ENCODE measurements around the gene PDE6G.

PDE6G gene

DNA sequence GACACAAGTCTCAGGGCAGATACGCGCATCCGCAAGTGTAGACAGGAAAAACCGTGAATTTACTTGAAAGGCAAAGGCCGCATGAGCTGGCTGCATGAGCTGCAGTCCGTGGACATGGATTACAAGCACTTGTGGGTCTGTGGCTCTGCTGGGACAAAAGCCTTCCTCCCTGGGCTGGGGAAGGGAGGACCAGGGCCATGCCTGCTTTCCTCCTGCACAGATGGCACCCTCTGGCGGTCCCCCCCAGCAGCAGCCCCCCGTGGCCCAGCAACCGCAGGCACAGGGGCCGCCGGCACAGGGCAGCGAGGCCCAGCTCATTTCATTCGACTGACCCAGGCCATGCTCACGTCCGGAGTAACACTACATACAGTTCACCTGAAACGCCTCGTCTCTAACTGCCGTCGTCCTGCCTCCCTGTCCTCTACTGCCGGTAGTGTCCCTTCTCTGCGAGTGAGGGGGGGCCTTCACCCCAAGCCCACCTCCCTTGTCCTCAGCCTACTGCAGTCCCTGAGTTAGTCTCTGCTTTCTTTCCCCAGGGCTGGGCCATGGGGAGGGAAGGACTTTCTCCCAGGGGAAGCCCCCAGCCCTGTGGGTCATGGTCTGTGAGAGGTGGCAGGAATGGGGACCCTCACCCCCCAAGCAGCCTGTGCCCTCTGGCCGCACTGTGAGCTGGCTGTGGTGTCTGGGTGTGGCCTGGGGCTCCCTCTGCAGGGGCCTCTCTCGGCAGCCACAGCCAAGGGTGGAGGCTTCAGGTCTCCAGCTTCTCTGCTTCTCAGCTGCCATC, 45.1 kb upstream of the PDE6G start:
- TF ChIP-seq FOXM1 (IDR thresholded peaks at IDR 0.05; ENCODE audit: borderline replicate concordance, low read depth): no peak
- TF ChIP-seq REST (IDR thresholded peaks at IDR 0.05; ENCODE audit: low read depth): no peak
- TF ChIP-seq CREB1 (IDR thresholded peaks at IDR 0.05; ENCODE audit: low read depth): no peak
- TF ChIP-seq EGR1 (IDR thresholded peaks at IDR 0.05): no peak
- no peak for TF ChIP-seq TCF12 (IDR thresholded peaks at IDR 0.05; ENCODE audit: low read depth)
- TF ChIP-seq CEBPB (IDR thresholded peaks at IDR 0.05): no peak
- TF ChIP-seq MAX (IDR thresholded peaks at IDR 0.05): no peak

GRCh38 chr17:81700353-81701287, 44.3 kb upstream of the PDE6G start:
- TF ChIP-seq TAF1 (IDR thresholded peaks at IDR 0.05; ENCODE audit: low read depth) (no peak), TEAD4 (IDR thresholded peaks at IDR 0.05) (no peak), RAD21 (IDR thresholded peaks at IDR 0.05; ENCODE audit: low read depth) (no peak), EGR1 (IDR thresholded peaks at IDR 0.05) (no peak), EP300 (IDR thresholded peaks at IDR 0.05; ENCODE audit: borderline replicate concordance) (no peak), NFIC (IDR thresholded peaks at IDR 0.05) (no peak), CEBPB (IDR thresholded peaks at IDR 0.05) (no peak), ZBTB7A (IDR thresholded peaks at IDR 0.05; ENCODE audit: low read depth) (no peak), REST (IDR thresholded peaks at IDR 0.05; ENCODE audit: low read depth) (no peak)

GRCh38 chr17:81697261-81698044, 41.1 kb upstream of the PDE6G start:
- TF ChIP-seq TEAD4 (IDR thresholded peaks at IDR 0.05) (no peak), CREB1 (IDR thresholded peaks at IDR 0.05; ENCODE audit: low read depth) (no peak), FOXM1 (IDR thresholded peaks at IDR 0.05; ENCODE audit: borderline replicate concordance, low read depth) (no peak)
- TF ChIP-seq, protein P1, sequence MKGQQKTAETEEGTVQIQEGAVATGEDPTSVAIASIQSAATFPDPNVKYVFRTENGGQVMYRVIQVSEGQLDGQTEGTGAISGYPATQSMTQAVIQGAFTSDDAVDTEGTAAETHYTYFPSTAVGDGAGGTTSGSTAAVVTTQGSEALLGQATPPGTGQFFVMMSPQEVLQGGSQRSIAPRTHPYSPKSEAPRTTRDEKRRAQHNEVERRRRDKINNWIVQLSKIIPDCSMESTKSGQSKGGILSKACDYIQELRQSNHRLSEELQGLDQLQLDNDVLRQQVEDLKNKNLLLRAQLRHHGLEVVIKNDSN (IDR thresholded peaks at IDR 0.05): no peak

- no peak for TF ChIP-seq YY1 (IDR thresholded peaks at IDR 0.05; ENCODE audit: low read depth)
- no peak for TF ChIP-seq NFIC (IDR thresholded peaks at IDR 0.05)
- no peak for TF ChIP-seq TCF12 (IDR thresholded peaks at IDR 0.05; ENCODE audit: low read depth)
Measured at GRCh38 chr17:81696218-81696941, 40.0 kb upstream of the PDE6G start.

GRCh38 chr17:81695801-81696200, 39.5 kb upstream of the PDE6G start:
- TF ChIP-seq FOXM1 (IDR thresholded peaks at IDR 0.05; ENCODE audit: borderline replicate concordance, low read depth): no peak
- TF ChIP-seq TEAD4 (IDR thresholded peaks at IDR 0.05): no peak

DNA sequence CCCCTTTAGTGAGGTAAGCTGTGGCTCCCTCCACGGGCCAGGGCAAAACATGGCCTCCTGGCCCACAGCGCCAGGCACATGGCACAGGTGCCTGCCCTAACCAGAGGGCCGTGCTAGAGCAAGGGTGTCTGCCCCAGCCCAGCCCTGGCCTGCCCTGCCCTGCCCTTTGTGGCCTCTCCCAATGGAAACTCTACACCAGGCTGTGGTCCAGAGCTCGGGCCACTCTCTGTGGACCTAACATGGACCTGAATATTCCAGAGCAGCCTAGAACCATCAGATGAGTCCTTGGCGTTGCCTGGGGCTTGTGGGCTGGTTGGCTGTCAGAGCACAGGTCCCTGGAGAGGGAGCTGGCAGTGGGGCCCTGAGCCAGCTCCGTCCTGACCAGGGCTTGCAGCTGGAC, 38.9 kb upstream of the PDE6G start:
- TF ChIP-seq, protein P1 (IDR thresholded peaks at IDR 0.05): no peak
- no peak for TF ChIP-seq EGR1 (IDR thresholded peaks at IDR 0.05)
- no peak for TF ChIP-seq CEBPB (IDR thresholded peaks at IDR 0.05)
- no peak for TF ChIP-seq ZBTB7A (IDR thresholded peaks at IDR 0.05; ENCODE audit: low read depth)
- no peak for TF ChIP-seq REST (IDR thresholded peaks at IDR 0.05; ENCODE audit: low read depth)
- TF ChIP-seq EP300 (IDR thresholded peaks at IDR 0.05; ENCODE audit: borderline replicate concordance): no peak
- TF ChIP-seq FOXM1 (IDR thresholded peaks at IDR 0.05; ENCODE audit: borderline replicate concordance, low read depth): no peak
- TF ChIP-seq TEAD4 (IDR thresholded peaks at IDR 0.05): no peak
- no peak for TF ChIP-seq TCF12 (IDR thresholded peaks at IDR 0.05; ENCODE audit: low read depth)
